IPS-20b (cell line): Measurements from ENCODE around the gene MEIG1.
"Not testable (repeated sequence)": the region's sequence is repeated elsewhere in the genome, so short reads cannot be mapped to it uniquely, and the experiment has no call there.

Source experiments
- H3K27ac ChIP-seq: one replicate; pipeline ENCODE4 v1.5.1; 2013; ENCODE audit warnings: low read length
- H3K27me3 ChIP-seq: 2 replicates; pipeline ENCODE4 v1.6.1; 2013; ENCODE audit warnings: mild to moderate bottlenecking, low read length, inconsistent platforms; ENCODE audit not compliant: insufficient read depth
- H3K36me3 ChIP-seq: 2 replicates; pipeline ENCODE4 v1.6.1; 2013; ENCODE audit warnings: low read depth, mild to moderate bottlenecking, inconsistent platforms, low read length, moderate library complexity; ENCODE audit not compliant: insufficient read depth
- H3K4me1 ChIP-seq: 2 replicates; pipeline ENCODE4 v1.6.1; 2013; ENCODE audit warnings: mild to moderate bottlenecking, control low read depth, inconsistent platforms, low read length, moderate library complexity; ENCODE audit not compliant: insufficient read depth
- H3K4me3 ChIP-seq: 2 replicates; pipeline ENCODE4 v1.5.1; 2013; ENCODE audit warnings: mild to moderate bottlenecking, low read length, inconsistent platforms
- H3K9ac ChIP-seq: 2 replicates; pipeline ENCODE4 v1.6.1; 2013; ENCODE audit warnings: low read depth, mild to moderate bottlenecking, inconsistent platforms, low read length, moderate library complexity
- H3K9me3 ChIP-seq: 2 replicates; pipeline ENCODE4 v1.6.1; 2013; ENCODE audit warnings: mild to moderate bottlenecking, low read depth, low read length, inconsistent platforms; ENCODE audit not compliant: insufficient read depth

MEIG1 gene

GRCh38 chr10:14967897-14968296 is 8.7 kb downstream of the MEIG1 start:
- H3K27me3 ChIP-seq = no peaks in the 10 kb centered on the region
- H3K9ac ChIP-seq = no peak overlapping the region
- no peak overlapping the region for H3K4me3 ChIP-seq
- H3K27ac ChIP-seq = no peak overlapping the region
- no peaks in the 10 kb centered on the region for H3K4me1 ChIP-seq
- no peaks in the 10 kb centered on the region for H3K9me3 ChIP-seq
- no peaks in the 10 kb centered on the region for H3K36me3 ChIP-seq

- Histone ChIP-seq H3K4me3 (no peak overlapping the region), H3K9ac (no peak overlapping the region), H3K27me3 (no peaks in the 10 kb centered on the region), H3K36me3 (no peaks in the 10 kb centered on the region), H3K9me3 (no peaks in the 10 kb centered on the region), H3K4me1 (no peaks in the 10 kb centered on the region), H3K27ac (no peak overlapping the region)
Measured at GRCh38 chr10:14971867-14972448, 12.8 kb downstream of the MEIG1 start.

GRCh38 chr10:14974153-14974998 is 15.2 kb downstream of the MEIG1 start:
- H3K27me3 ChIP-seq, H3K4me1 ChIP-seq, H3K27ac ChIP-seq, H3K9ac ChIP-seq, H3K9me3 ChIP-seq, H3K36me3 ChIP-seq, H3K4me3 ChIP-seq: not testable (repeated sequence)

GRCh38 chr10:14975672-14976273 is 16.6 kb downstream of the MEIG1 start:
- H3K9ac ChIP-seq = no peak overlapping the region
- H3K4me3 ChIP-seq = no peak overlapping the region

GRCh38 chr10:14982744-14983143 is 23.6 kb downstream of the MEIG1 start:
- no peak overlapping the region for H3K9ac ChIP-seq

More at GRCh38 chr10:14975672-14976273, 16.6 kb downstream of the MEIG1 start:
- no peaks in the 10 kb centered on the region for H3K4me1 ChIP-seq
- no peaks in the 10 kb centered on the region for H3K27me3 ChIP-seq
- no peaks in the 10 kb centered on the region for H3K9me3 ChIP-seq
- no peaks in the 10 kb centered on the region for H3K36me3 ChIP-seq
- H3K27ac ChIP-seq = no peak overlapping the region

GRCh38 chr10:14989552-14989951 is 30.4 kb downstream of the MEIG1 start:
- not testable (repeated sequence) for H3K27me3 ChIP-seq, H3K9ac ChIP-seq, H3K9me3 ChIP-seq, H3K27ac ChIP-seq, H3K4me3 ChIP-seq, H3K4me1 ChIP-seq, H3K36me3 ChIP-seq

More at GRCh38 chr10:14982744-14983143, 23.6 kb downstream of the MEIG1 start:
- no peaks in the 10 kb centered on the region for H3K27me3 ChIP-seq
- no peaks in the 10 kb centered on the region for H3K9me3 ChIP-seq
- no peaks in the 10 kb centered on the region for H3K4me1 ChIP-seq
- H3K27ac ChIP-seq = no peak overlapping the region
- no peaks in the 10 kb centered on the region for H3K36me3 ChIP-seq
- H3K4me3 ChIP-seq = no peak overlapping the region

GRCh38 chr10:14991035-14991749 is 32.0 kb downstream of the MEIG1 start:
- not testable (repeated sequence) for H3K4me3 ChIP-seq

GRCh38 chr10:14992336-14992735 is 33.1 kb downstream of the MEIG1 start:
- not testable (repeated sequence) for H3K9ac ChIP-seq, H3K4me3 ChIP-seq, H3K4me1 ChIP-seq, H3K27me3 ChIP-seq, H3K9me3 ChIP-seq, H3K36me3 ChIP-seq, H3K27ac ChIP-seq

More at GRCh38 chr10:14991035-14991749, 32.0 kb downstream of the MEIG1 start:
- H3K4me1 ChIP-seq, H3K27me3 ChIP-seq, H3K9me3 ChIP-seq, H3K9ac ChIP-seq, H3K27ac ChIP-seq, H3K36me3 ChIP-seq: not testable (repeated sequence)

- not testable (repeated sequence) for H3K4me3 ChIP-seq, H3K9ac ChIP-seq, H3K27ac ChIP-seq, H3K9me3 ChIP-seq, H3K36me3 ChIP-seq, H3K4me1 ChIP-seq, H3K27me3 ChIP-seq
Measured at GRCh38 chr10:14993500-14994455, 34.6 kb downstream of the MEIG1 start.

- H3K27ac ChIP-seq = no peak overlapping the region
- H3K4me3 ChIP-seq = no peak overlapping the region
- H3K9me3 ChIP-seq = no peaks in the 10 kb centered on the region
- no peak overlapping the region for H3K9ac ChIP-seq
- H3K27me3 ChIP-seq = no peaks in the 10 kb centered on the region
- H3K36me3 ChIP-seq = no peaks in the 10 kb centered on the region
- no peaks in the 10 kb centered on the region for H3K4me1 ChIP-seq
Measured at GRCh38 chr10:14995964-14996565, 36.9 kb downstream of the MEIG1 start.
